Caco-2 (cell line): ENCODE results near the gene EXOC1L. TPM values are rescaled to one million over a fixed set of nuclear protein-coding genes. Genes with fewer than 3 reads are reported as not detected.

Source experiments
- BruUV-seq: library from RNA; stranded (reverse); fragments of 400-500 nt; replicated peaks from 2 replicates; lab custom pipeline; 2021; lab: Mats Ljungman, UMichigan
- CTCF ChIA-PET: fragments of 300-600 bp; sonication (Branson Sonifier 250); formaldehyde crosslinking; loops from one replicate; lab custom pipeline; 2022; ENCODE audit warnings: antibody characterized with exemption; lab: Charles Lee
- POLR2A ChIA-PET: fragments of 300-600 bp; sonication (Branson Sonifier 250); formaldehyde crosslinking; loops from one replicate; lab custom pipeline; 2022; ENCODE audit warnings: antibody characterized with exemption; lab: Charles Lee
- DNase-seq, 2 experiments: peaks; one replicate each; pipeline versions ENCODE4 v3.0.0 to v3.0.0-alpha.2; 2020 to 2022
- H3K27me3 ChIP-seq: replicated peaks from 2 replicates; pipeline ENCODE4 v1.6.0; 2011; ENCODE audit warnings: low read length; ENCODE audit not compliant: control insufficient read depth, insufficient read depth
- H3K36me3 ChIP-seq: 2 replicates; pipeline ENCODE4 v1.5.1; 2011; ENCODE audit warnings: low read length; ENCODE audit not compliant: control insufficient read depth, insufficient read depth
- H3K4me1 ChIP-seq: fragments of 250-450 bp; sonication (Bioruptor Pico); 2 replicates; pipeline ENCODE4 v1.5.1; 2020; ENCODE audit warnings: mild to moderate bottlenecking
- H3K4me3 ChIP-seq: 2 replicates; pipeline ENCODE4 v1.5.1; 2011; ENCODE audit warnings: low read depth, mild to moderate bottlenecking, control low read depth, low read length
- H3K9me3 ChIP-seq: fragments of 250-450 bp; sonication (Bioruptor Pico); 2 replicates; pipeline ENCODE4 v1.5.1; 2020; ENCODE audit warnings: mild to moderate bottlenecking, moderate library complexity
- H3K27ac Mint-ChIP-seq: one replicate; pipeline ENCODE4 v1.8.0; 2022; ENCODE audit warnings: mixed read lengths; ENCODE audit not compliant: unreplicated experiment
- H3K27me3 Mint-ChIP-seq: one replicate; pipeline ENCODE4 v1.8.0; 2022; ENCODE audit warnings: mixed read lengths; ENCODE audit not compliant: insufficient read depth, unreplicated experiment
- H3K36me3 Mint-ChIP-seq: one replicate; pipeline ENCODE4 v1.8.0; 2022; ENCODE audit warnings: mild to moderate bottlenecking, mixed read lengths; ENCODE audit not compliant: insufficient read depth, unreplicated experiment
- H3K4me1 Mint-ChIP-seq: one replicate; pipeline ENCODE4 v1.8.0; 2022; ENCODE audit warnings: low read depth, mixed read lengths; ENCODE audit not compliant: unreplicated experiment
- H3K4me3 Mint-ChIP-seq: one replicate; pipeline ENCODE4 v1.8.0; 2022; ENCODE audit warnings: mild to moderate bottlenecking, moderate library complexity, mixed read lengths; ENCODE audit not compliant: unreplicated experiment
- H3K9me3 Mint-ChIP-seq: one replicate; pipeline ENCODE4 v1.8.0; 2022; ENCODE audit warnings: mixed read lengths; ENCODE audit not compliant: unreplicated experiment
- CTCF ChIP-seq, 2 experiments: fragments of 200-600 bp in 1 of 2; IDR thresholded peaks; 1 replicate in 1 of 2; 2 replicates in 1 of 2; pipeline versions ENCODE4 v1.5.1 to v1.8.0; 2011 to 2022; ENCODE audit warnings: antibody characterized with exemption in 1 of 2, control low read depth in 1 of 2, inconsistent platforms in 1 of 2, low read depth in 1 of 2, low read length in 1 of 2, mild to moderate bottlenecking in 1 of 2, moderate library complexity in 1 of 2; ENCODE audit not compliant: insufficient read depth in 1 of 2, severe bottlenecking in 1 of 2, unreplicated experiment in 1 of 2
- intact Hi-C: fragments of 100-400 bp; cut with micrococcal nuclease; formaldehyde crosslinking; loops from one replicate; pipeline ENCODE4 v1.10.0; 2022; ENCODE audit not compliant: unreplicated experiment
- total RNA-seq: library from RNA; stranded (reverse); gene quantifications from 2 replicates; pipeline ENCODE4 v1.2.3, GENCODE V29; 2022

The EXOC1L gene
- total RNA-seq, 1 experiment from 2014 or later, result not detected

GRCh38 chr4:55830716-55831115, 11.1 kb downstream of the EXOC1L start:
- H3K27me3 ChIP-seq, result no peaks in the 10 kb centered on the region
- no peak overlapping the region for H3K4me3 Mint-ChIP-seq
- H3K36me3 Mint-ChIP-seq, result no peaks in the 10 kb centered on the region
- ChIA-PET POLR2A (no interaction called here), CTCF (no interaction called here)
- no peaks in the 10 kb centered on the region for H3K4me1 ChIP-seq
- H3K4me1 Mint-ChIP-seq, result no peaks in the 10 kb centered on the region
- no peak overlapping the region for H3K27ac Mint-ChIP-seq
- no peaks in the 10 kb centered on the region for H3K9me3 Mint-ChIP-seq
- no peak for DNase-seq
- no peak overlapping the region for H3K4me3 ChIP-seq
- no peak for TF ChIP-seq CTCF (IDR thresholded peaks at IDR 0.05; ENCODE audit: insufficient read depth in 1 of 2, low read depth in 1 of 2, low read length in 1 of 2, severe bottlenecking in 1 of 2, unreplicated experiment in 1 of 2)
- H3K9me3 ChIP-seq, result no peaks in the 10 kb centered on the region
- intact Hi-C loops, result no loop called here
- no TSS peak for BruUV-seq
- H3K27me3 Mint-ChIP-seq, result peaks cover 20% of the 10 kb centered on the region
- no peaks in the 10 kb centered on the region for H3K36me3 ChIP-seq

DNA sequence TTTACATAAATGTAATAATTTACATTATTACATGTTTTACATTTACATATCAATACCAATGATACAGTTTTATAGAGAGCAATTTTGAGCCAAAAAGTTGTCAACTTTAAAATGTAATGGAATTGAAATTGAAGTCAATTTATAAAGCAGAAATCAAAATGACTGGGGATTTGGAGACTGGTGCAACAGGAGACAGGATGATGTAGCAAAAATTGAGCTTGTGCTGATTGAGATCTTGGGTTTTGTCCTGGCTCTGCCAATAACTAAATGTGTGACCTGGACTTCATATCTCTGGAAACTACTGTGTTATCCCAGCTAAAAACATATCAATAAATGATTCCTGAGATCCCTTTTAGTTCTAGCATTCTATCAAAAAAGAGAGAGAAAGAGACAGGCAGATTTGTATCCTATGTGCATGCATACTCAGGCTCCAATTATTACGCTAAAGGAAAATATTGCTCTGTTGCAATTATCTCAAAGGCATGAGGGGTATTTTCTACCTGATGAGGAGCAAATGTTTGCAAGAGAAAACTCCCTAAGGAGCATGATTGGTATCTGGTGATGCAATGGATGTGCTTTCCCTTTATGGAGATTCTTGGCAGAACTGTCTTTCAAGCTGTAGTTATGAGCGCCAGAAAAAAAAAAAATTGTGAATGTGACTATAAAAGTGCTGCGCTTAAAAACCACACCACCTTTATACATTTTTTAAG, 14.7 kb downstream of the EXOC1L start:
- H3K27me3 ChIP-seq, result no peaks in the 10 kb centered on the region
- BruUV-seq, result no TSS peak
- CTCF ChIA-PET, result no interaction called here
- no peak for DNase-seq
- H3K9me3 Mint-ChIP-seq, result no peaks in the 10 kb centered on the region
- TF ChIP-seq CTCF (IDR thresholded peaks at IDR 0.05; ENCODE audit: insufficient read depth in 1 of 2, low read depth in 1 of 2, low read length in 1 of 2, severe bottlenecking in 1 of 2, unreplicated experiment in 1 of 2), result no peak
- no peak overlapping the region for H3K4me3 Mint-ChIP-seq
- H3K4me3 ChIP-seq, result no peak overlapping the region
- H3K4me1 ChIP-seq, result no peaks in the 10 kb centered on the region
- intact Hi-C loops, result no loop called here
- no peaks in the 10 kb centered on the region for H3K36me3 Mint-ChIP-seq
- no peaks in the 10 kb centered on the region for H3K36me3 ChIP-seq
- H3K4me1 Mint-ChIP-seq, result no peaks in the 10 kb centered on the region
- no peak overlapping the region for H3K27ac Mint-ChIP-seq
- H3K9me3 ChIP-seq, result no peaks in the 10 kb centered on the region
- peaks cover 9% of the 10 kb centered on the region for H3K27me3 Mint-ChIP-seq
- POLR2A ChIA-PET, result no interaction called here

GRCh38 chr4:55837903-55838302, 18.3 kb downstream of the EXOC1L start:
- Mint-ChIP-seq H3K4me1 (no peaks in the 10 kb centered on the region), H3K27ac (no peak overlapping the region), H3K36me3 (no peaks in the 10 kb centered on the region), H3K4me3 (no peak overlapping the region), H3K9me3 (peaks cover 12% of the 10 kb centered on the region), H3K27me3 (peaks cover 5% of the 10 kb centered on the region)
- intact Hi-C loops, result no loop called here
- DNase-seq, result no peak
- H3K36me3 ChIP-seq, result no peaks in the 10 kb centered on the region
- no peaks in the 10 kb centered on the region for H3K27me3 ChIP-seq
- no peaks in the 10 kb centered on the region for H3K9me3 ChIP-seq
- 0 out of 2 replicates have a peak, but pooled peaks cover 4% of the 10 kb centered on the region for H3K4me1 ChIP-seq
- ChIA-PET CTCF (no interaction called here), POLR2A (no interaction called here)
- H3K4me3 ChIP-seq, result no peak overlapping the region
- no TSS peak for BruUV-seq
- TF ChIP-seq CTCF (IDR thresholded peaks at IDR 0.05; ENCODE audit: insufficient read depth in 1 of 2, low read depth in 1 of 2, low read length in 1 of 2, severe bottlenecking in 1 of 2, unreplicated experiment in 1 of 2), result no peak
